Measurements from ENCODE around the gene MAGEB17. TPM values are rescaled to one million over a fixed set of nuclear protein-coding genes. Genes with fewer than 3 reads are reported as not detected.

MAGEB17 gene
- total RNA-seq, 3 donors from 2014 or later = 0.33 to 0.44 TPM; not detected in 1

GRCh38 chrX:16196829-16197228 lies 29.5 kb downstream of the MAGEB17 start:
- no peaks in the 10 kb centered on the region for H3K36me3 ChIP-seq
- intact Hi-C loops (cut with DNase I; ENCODE audit: low total_unique reads) = no loop called here
- DNase-seq (ENCODE audit: low spot score in 2 of 2) = no peak
- H3K9me3 ChIP-seq = no peaks in the 10 kb centered on the region
- no peak overlapping the region for H3K27ac ChIP-seq
- H3K27me3 ChIP-seq = peaks cover 0 to 36% of the 10 kb centered on the region in 2 donors
- no peaks in the 10 kb centered on the region for H3K4me1 ChIP-seq
- TF ChIP-seq POLR2AphosphoS5 (IDR thresholded peaks at IDR 0.05) (no peak), POLR2A (IDR thresholded peaks at IDR 0.05) (no peak), CTCF (IDR thresholded peaks at IDR 0.05) (no peak)
- no peak overlapping the region for H3K4me3 ChIP-seq

GRCh38 chrX:16199343-16199742 lies 32.1 kb downstream of the MAGEB17 start:
- intact Hi-C loops (cut with DNase I; ENCODE audit: low total_unique reads) = no loop called here
- Histone ChIP-seq H3K4me3 (no peak overlapping the region), H3K4me1 (no peaks in the 10 kb centered on the region), H3K36me3 (no peaks in the 10 kb centered on the region), H3K27ac (no peak overlapping the region), H3K9me3 (no peaks in the 10 kb centered on the region), H3K27me3 (peaks cover 0 to 42% of the 10 kb centered on the region in 2 donors)
- no peak for DNase-seq (ENCODE audit: low spot score in 2 of 2)
- TF ChIP-seq CTCF (IDR thresholded peaks at IDR 0.05) = no peak
- no peak for TF ChIP-seq POLR2AphosphoS5 (IDR thresholded peaks at IDR 0.05)
- no peak for TF ChIP-seq POLR2A (IDR thresholded peaks at IDR 0.05)

- no peak for DNase-seq (ENCODE audit: low spot score in 2 of 2)
- Histone ChIP-seq H3K36me3 (no peaks in the 10 kb centered on the region), H3K9me3 (no peaks in the 10 kb centered on the region), H3K27ac (no peak overlapping the region), H3K4me3 (no peak overlapping the region), H3K27me3 (peaks cover 0 to 28% of the 10 kb centered on the region in 2 donors), H3K4me1 (no peaks in the 10 kb centered on the region)
- TF ChIP-seq POLR2A (IDR thresholded peaks at IDR 0.05) (no peak), POLR2AphosphoS5 (IDR thresholded peaks at IDR 0.05) (no peak), CTCF (IDR thresholded peaks at IDR 0.05) (no peak)
- intact Hi-C loops (cut with DNase I; ENCODE audit: low total_unique reads) = no loop called here
These were observed 35.7 kb downstream of the MAGEB17 start for GRCh38 chrX:16202943-16203342.

- H3K36me3 ChIP-seq = no peaks in the 10 kb centered on the region
- intact Hi-C loops (cut with DNase I; ENCODE audit: low total_unique reads) = no loop called here
- no peaks in the 10 kb centered on the region for H3K4me1 ChIP-seq
- no peak for DNase-seq (ENCODE audit: low spot score in 2 of 2)
- peaks cover 0 to 26% of the 10 kb centered on the region in 2 donors for H3K27me3 ChIP-seq
- no peak overlapping the region for H3K27ac ChIP-seq
- no peak overlapping the region for H3K4me3 ChIP-seq
- no peaks in the 10 kb centered on the region for H3K9me3 ChIP-seq
- TF ChIP-seq POLR2AphosphoS5 (IDR thresholded peaks at IDR 0.05) = no peak
- TF ChIP-seq POLR2A (IDR thresholded peaks at IDR 0.05) = no peak
- TF ChIP-seq CTCF (IDR thresholded peaks at IDR 0.05) = no peak
These were observed 37.3 kb downstream of the MAGEB17 start for GRCh38 chrX:16204538-16204937.

GRCh38 chrX:16205840-16206239 lies 38.6 kb downstream of the MAGEB17 start:
- no peaks in the 10 kb centered on the region for H3K36me3 ChIP-seq
- DNase-seq (ENCODE audit: low spot score in 2 of 2) = no peak
- TF ChIP-seq POLR2A (IDR thresholded peaks at IDR 0.05) (no peak), POLR2AphosphoS5 (IDR thresholded peaks at IDR 0.05) (no peak), CTCF (IDR thresholded peaks at IDR 0.05) (no peak)
- H3K4me3 ChIP-seq = no peak overlapping the region
- intact Hi-C loops (cut with DNase I; ENCODE audit: low total_unique reads) = no loop called here
- peaks cover 0 to 23% of the 10 kb centered on the region in 2 donors for H3K27me3 ChIP-seq
- no peaks in the 10 kb centered on the region for H3K4me1 ChIP-seq
- H3K27ac ChIP-seq = no peak overlapping the region
- H3K9me3 ChIP-seq = no peaks in the 10 kb centered on the region

Measured in breast epithelium (tissue), 4 donors.